Measurements from ENCODE around the gene ZNF680. TPM values are rescaled to one million over a fixed set of nuclear protein-coding genes. Genes with fewer than 3 reads are reported as not detected.
"Not testable (repeated sequence)": the region's sequence is repeated elsewhere in the genome, so short reads cannot be mapped to it uniquely, and the experiment has no call there.

The ZNF680 gene
- total and polyA plus RNA-seq, 4 donors = 3.2 to 42.0 (median 7.8) TPM

DNA sequence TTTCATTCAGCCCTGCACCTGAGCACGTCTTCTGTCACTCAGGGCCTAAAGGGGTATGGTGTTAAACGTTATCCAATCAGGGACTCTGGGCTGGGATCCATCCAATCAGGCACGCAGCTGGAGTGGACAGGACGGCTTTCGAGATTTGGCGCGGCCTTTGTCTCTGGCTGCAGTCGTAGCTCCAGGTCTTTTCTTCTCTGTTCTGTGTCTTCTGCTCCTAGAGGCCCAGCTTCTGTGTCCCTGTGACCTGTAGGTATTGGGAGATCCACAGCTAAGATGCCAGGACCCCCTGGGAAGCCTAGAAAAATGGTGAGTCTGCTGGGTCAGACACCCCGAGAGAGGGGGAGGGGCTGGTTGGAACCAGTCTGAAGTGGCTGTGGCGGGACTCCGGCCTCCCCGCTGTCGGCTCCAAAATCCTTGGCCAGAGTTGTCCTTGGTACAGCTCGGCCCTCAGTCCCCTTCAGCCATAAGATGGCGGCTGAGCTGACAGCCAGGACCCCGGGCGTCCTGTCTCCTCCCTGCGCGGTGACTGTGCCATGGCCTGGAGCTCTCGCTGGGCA lies 11.7 kb upstream of the ZNF680 start:
- no peak overlapping the region for H3K27ac ChIP-seq (ENCODE audit: low read depth in 1 of 2, low read length in 1 of 2)
- peak overlapping the region; percentile 26 to 71 for H3K9ac ChIP-seq (ENCODE audit: insufficient read depth in 1 of 2, low read length in 2 of 2)
- H3K4me3 ChIP-seq = no peak overlapping the region
- H3K36me3 ChIP-seq (ENCODE audit: control insufficient read depth in 4 of 4, insufficient read depth in 4 of 4, low read length in 4 of 4) = no peaks in the 10 kb centered on the region
- H3K4me1 ChIP-seq (ENCODE audit: control insufficient read depth in 5 of 5, insufficient read depth in 5 of 5, low read length in 5 of 5) = peaks cover 0 to 5% (median 3%) of the 10 kb centered on the region in 5 donors
- ATAC-seq (ENCODE audit: insufficient read depth, low FRiP score) (no peak), DNase-seq (peak; percentile 83 to 91 (median 88))
- 15 to 25% methylated on average over 20 of the region's 20 CpGs for WGBS, 2 donors
- TF ChIP-seq, protein P1, sequence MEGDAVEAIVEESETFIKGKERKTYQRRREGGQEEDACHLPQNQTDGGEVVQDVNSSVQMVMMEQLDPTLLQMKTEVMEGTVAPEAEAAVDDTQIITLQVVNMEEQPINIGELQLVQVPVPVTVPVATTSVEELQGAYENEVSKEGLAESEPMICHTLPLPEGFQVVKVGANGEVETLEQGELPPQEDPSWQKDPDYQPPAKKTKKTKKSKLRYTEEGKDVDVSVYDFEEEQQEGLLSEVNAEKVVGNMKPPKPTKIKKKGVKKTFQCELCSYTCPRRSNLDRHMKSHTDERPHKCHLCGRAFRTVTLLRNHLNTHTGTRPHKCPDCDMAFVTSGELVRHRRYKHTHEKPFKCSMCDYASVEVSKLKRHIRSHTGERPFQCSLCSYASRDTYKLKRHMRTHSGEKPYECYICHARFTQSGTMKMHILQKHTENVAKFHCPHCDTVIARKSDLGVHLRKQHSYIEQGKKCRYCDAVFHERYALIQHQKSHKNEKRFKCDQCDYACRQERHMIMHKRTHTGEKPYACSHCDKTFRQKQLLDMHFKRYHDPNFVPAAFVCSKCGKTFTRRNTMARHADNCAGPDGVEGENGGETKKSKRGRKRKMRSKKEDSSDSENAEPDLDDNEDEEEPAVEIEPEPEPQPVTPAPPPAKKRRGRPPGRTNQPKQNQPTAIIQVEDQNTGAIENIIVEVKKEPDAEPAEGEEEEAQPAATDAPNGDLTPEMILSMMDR (IDR thresholded peaks at IDR 0.05; ENCODE audit: control extremely low read depth, extremely low read depth) = no peak
- peaks cover 0 to 12% (median 0%) of the 10 kb centered on the region in 4 donors for H3K9me3 ChIP-seq (ENCODE audit: control insufficient read depth in 4 of 4, insufficient read depth in 3 of 4, low read length in 3 of 4)
- peaks cover 0 to 7% (median 4%) of the 10 kb centered on the region in 3 donors for H3K27me3 ChIP-seq (ENCODE audit: control insufficient read depth in 3 of 3, insufficient read depth in 3 of 3, low read length in 2 of 3)

DNA sequence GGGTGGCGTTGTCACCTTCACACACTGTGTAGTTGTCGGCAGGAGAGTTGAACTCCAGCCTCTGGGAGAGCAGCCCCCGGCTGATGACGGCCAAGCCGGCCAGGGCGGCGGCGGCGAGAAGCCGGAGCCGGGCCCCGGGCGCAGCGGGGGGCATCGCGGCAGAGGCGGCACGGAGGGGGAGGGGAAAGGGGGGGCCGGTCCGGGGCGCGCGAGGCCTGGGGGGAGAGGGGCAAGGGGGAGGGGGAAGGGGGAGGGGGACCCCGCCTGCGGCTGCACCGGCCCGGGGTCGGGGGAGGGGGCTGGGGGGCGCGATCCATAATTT lies 7.4 kb upstream of the ZNF680 start:
- H3K4me1 ChIP-seq (ENCODE audit: control insufficient read depth in 5 of 5, insufficient read depth in 5 of 5, low read length in 5 of 5); H3K36me3 ChIP-seq (ENCODE audit: control insufficient read depth in 4 of 4, insufficient read depth in 4 of 4, low read length in 4 of 4); DNase-seq; H3K9me3 ChIP-seq (ENCODE audit: control insufficient read depth in 4 of 4, insufficient read depth in 3 of 4, low read length in 3 of 4); H3K27ac ChIP-seq (ENCODE audit: low read depth in 1 of 2, low read length in 1 of 2); H3K9ac ChIP-seq (ENCODE audit: insufficient read depth in 1 of 2, low read length in 2 of 2): not testable (repeated sequence)
- H3K4me3 ChIP-seq = peak overlapping the region; percentile 6
- peaks cover 0 to 12% (median 10%) of the 10 kb centered on the region in 3 donors for H3K27me3 ChIP-seq (ENCODE audit: control insufficient read depth in 3 of 3, insufficient read depth in 3 of 3, low read length in 2 of 3)
- ATAC-seq (ENCODE audit: insufficient read depth, low FRiP score) = peak; percentile 33
- WGBS, 2 donors = 6 to 7% methylated on average over 14 to 25 of the region's 30 CpGs

DNA sequence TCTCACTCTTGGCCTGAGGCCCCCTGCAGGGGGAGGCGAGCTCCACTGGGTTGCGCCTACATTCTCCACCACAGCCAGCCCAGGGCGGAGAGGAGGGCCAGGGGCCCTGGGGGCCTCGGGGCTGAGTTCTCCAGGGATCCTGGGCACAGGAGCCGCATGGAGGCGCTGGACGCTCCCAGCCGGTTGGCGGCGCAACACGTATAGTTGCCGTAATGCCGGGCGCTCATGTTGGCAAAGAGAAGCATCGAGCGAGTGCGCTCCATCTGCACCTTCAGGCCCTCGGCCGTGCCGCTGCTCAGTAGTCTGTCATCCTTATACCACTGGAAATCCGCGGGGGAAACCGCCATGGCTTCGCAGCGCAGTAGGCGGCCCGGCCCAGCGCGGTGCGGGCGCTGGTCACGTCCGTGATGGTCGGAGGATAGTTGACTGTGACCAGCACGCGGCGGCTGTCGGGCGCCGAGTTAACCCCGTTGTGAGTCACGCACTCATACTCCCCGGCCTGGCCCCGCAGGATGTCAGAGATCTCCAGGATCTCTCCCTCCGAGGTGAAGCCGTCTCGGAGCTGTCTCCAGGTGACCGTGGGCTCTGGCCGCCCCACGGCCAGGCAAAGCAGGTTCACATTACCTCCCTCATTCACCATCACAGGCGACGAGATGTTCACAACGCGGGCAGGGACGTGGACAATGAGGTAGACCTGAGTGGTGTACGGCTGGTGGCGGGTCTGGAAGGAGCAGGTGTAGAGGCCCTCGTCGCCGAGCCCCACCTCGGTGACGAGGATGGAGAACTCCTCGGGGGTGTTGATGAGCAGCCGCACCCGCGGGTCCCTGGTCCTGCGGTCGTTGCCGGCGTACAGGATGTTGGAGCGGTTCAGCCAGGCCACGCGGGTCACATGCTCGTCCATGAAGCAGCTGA lies 6.8 kb upstream of the ZNF680 start:
- H3K36me3 ChIP-seq (ENCODE audit: control insufficient read depth in 4 of 4, insufficient read depth in 4 of 4, low read length in 4 of 4); H3K9me3 ChIP-seq (ENCODE audit: control insufficient read depth in 4 of 4, insufficient read depth in 3 of 4, low read length in 3 of 4); H3K4me1 ChIP-seq (ENCODE audit: control insufficient read depth in 5 of 5, insufficient read depth in 5 of 5, low read length in 5 of 5); H3K27ac ChIP-seq (ENCODE audit: low read depth in 1 of 2, low read length in 1 of 2): not testable (repeated sequence)
- peak; percentile 57 for ATAC-seq (ENCODE audit: insufficient read depth, low FRiP score)
- 1 to 3% methylated on average over 70 to 74 of the region's 74 CpGs for WGBS, 2 donors
- Histone ChIP-seq H3K4me3 (peak overlapping the region; percentile 6), H3K9ac (ENCODE audit: insufficient read depth in 1 of 2, low read length in 2 of 2) (peak overlapping the region in 1 of 2 donors; percentile 55), H3K27me3 (ENCODE audit: control insufficient read depth in 3 of 3, insufficient read depth in 3 of 3, low read length in 2 of 3) (peaks cover 0 to 12% (median 10%) of the 10 kb centered on the region in 3 donors)
- peak; percentile 56 to 62 (median 61) for DNase-seq

DNA sequence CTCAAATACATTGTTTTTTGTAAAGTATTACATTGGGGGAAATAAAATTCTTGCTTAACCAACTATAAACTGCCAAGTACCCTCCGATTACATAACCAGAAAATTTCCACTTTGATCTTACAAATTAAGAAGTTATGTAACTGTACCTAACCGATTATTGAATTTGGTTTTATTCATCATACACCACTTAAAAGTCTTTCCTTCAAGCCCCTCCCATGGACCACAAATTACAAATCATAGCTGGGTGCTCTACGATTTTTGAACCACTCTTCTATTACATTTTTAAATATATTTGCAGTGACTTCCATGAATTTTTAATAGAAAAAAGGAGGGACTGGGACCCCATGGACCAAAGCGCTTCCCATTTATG lies 630 bp downstream of the ZNF680 start:
- WGBS, 2 donors = 4 to 13% methylated on average over 4 of the region's 4 CpGs

More for the DNA sequence above, 630 bp downstream of the ZNF680 start:
- H3K36me3 ChIP-seq (ENCODE audit: control insufficient read depth in 4 of 4, insufficient read depth in 4 of 4, low read length in 4 of 4) = no peaks in the 10 kb centered on the region
- peak overlapping the region; percentile 99 for H3K4me3 ChIP-seq
- no peak for ATAC-seq (ENCODE audit: insufficient read depth, low FRiP score)
- peak overlapping the region; percentile 87 to 96 for H3K27ac ChIP-seq (ENCODE audit: low read depth in 1 of 2, low read length in 1 of 2)
- peak in 2 of 3 donors; percentile 51 to 58 for DNase-seq
- no peaks in the 10 kb centered on the region for H3K27me3 ChIP-seq (ENCODE audit: control insufficient read depth in 3 of 3, insufficient read depth in 3 of 3, low read length in 2 of 3)
- peaks cover 0 to 2% (median 0%) of the 10 kb centered on the region in 4 donors for H3K9me3 ChIP-seq (ENCODE audit: control insufficient read depth in 4 of 4, insufficient read depth in 3 of 4, low read length in 3 of 4)
- TF ChIP-seq, protein P1 (IDR thresholded peaks at IDR 0.05; ENCODE audit: control extremely low read depth, extremely low read depth) = no peak
- H3K9ac ChIP-seq (ENCODE audit: insufficient read depth in 1 of 2, low read length in 2 of 2) = peak overlapping the region; percentile 75 to 94
- H3K4me1 ChIP-seq (ENCODE audit: control insufficient read depth in 5 of 5, insufficient read depth in 5 of 5, low read length in 5 of 5) = peaks cover 0 to 3% (median 0%) of the 10 kb centered on the region in 5 donors
